H1 (cell line): ENCODE results near the gene GNAO1. TPM values are rescaled to one million over a fixed set of nuclear protein-coding genes. Genes with fewer than 3 reads are reported as not detected.

Experiments
- CTCF ChIA-PET: fragments of 300-600 bp; sonication (Branson Sonifier 250); formaldehyde crosslinking; loops from one replicate; lab custom pipeline; 2021; ENCODE audit not compliant: partially characterized antibody; lab: Charles Lee
- POLR2A ChIA-PET: fragments of 300-600 bp; sonication (Branson Sonifier 250); formaldehyde crosslinking; loops from one replicate; lab custom pipeline; 2021; ENCODE audit warnings: inconsistent platforms; ENCODE audit not compliant: partially characterized antibody; lab: Charles Lee
- DNase-seq, 2 experiments: peaks; one replicate each; pipeline versions ENCODE4 v3.0.0 to v3.0.0-alpha.2; 2010 to 2022; ENCODE audit warnings: low spot score in 2 of 2, low read depth in 1 of 2, mixed read lengths in 1 of 2
- FAIRE-seq: peaks from 2 replicates; lab custom pipeline; 2011; peaks lifted over from hg19 to GRCh38; lab: Jason Lieb, UNC
- H2AFZ ChIP-seq: 2 replicates; pipeline ENCODE4 v1.8.1; 2012; ENCODE audit warnings: low read length, inconsistent platforms
- H2AK5ac ChIP-seq: 2 replicates; pipeline ENCODE4 v1.6.1; 2013; ENCODE audit warnings: low read depth, low read length
- H2BK120ac ChIP-seq: replicated peaks from 2 replicates; pipeline ENCODE3; 2013; ENCODE audit warnings: low read depth, low read length, inconsistent platforms
- H2BK12ac ChIP-seq: 2 replicates; pipeline ENCODE4 v1.6.1; 2013; ENCODE audit warnings: low read depth, low read length
- H2BK15ac ChIP-seq: 2 replicates; pipeline ENCODE4 v1.6.1; 2013; ENCODE audit warnings: low read length
- H2BK20ac ChIP-seq: 2 replicates; pipeline ENCODE4 v1.6.1; 2013; ENCODE audit warnings: low read length
- H2BK5ac ChIP-seq: 2 replicates; pipeline ENCODE4 v1.6.1; 2013; ENCODE audit warnings: low read depth, low read length
- H3K14ac ChIP-seq: 2 replicates; pipeline ENCODE4 v1.6.1; 2013; ENCODE audit warnings: inconsistent platforms; ENCODE audit not compliant: insufficient read length
- H3K18ac ChIP-seq: 2 replicates; pipeline ENCODE4 v1.6.1; 2013; ENCODE audit warnings: low read length; ENCODE audit errors: extremely low read depth
- H3K23ac ChIP-seq: 2 replicates; pipeline ENCODE4 v1.6.1; 2013; ENCODE audit warnings: inconsistent platforms; ENCODE audit not compliant: insufficient read length
- H3K23me2 ChIP-seq: 2 replicates; pipeline ENCODE4 v1.6.1; 2013; ENCODE audit warnings: low read depth, low read length
- H3K27ac ChIP-seq: 2 replicates; pipeline ENCODE4 v1.6.1; 2011; ENCODE audit warnings: low read depth, low read length, inconsistent platforms
- H3K27me3 ChIP-seq, 4 experiments: replicated peaks in 1 of 4; 1 replicate in 1 of 4; 2 replicates in 3 of 4; pipeline versions ENCODE4 v1.6.1 to v1.8.1; 2011 to 2013; ENCODE audit warnings: low read length in 3 of 4, mild to moderate bottlenecking in 3 of 4, inconsistent platforms in 2 of 4, mixed read lengths in 2 of 4, moderate library complexity in 1 of 4; ENCODE audit not compliant: control insufficient read depth in 3 of 4, insufficient read depth in 3 of 4; ENCODE audit errors: extremely low read depth in 1 of 4
- H3K36me3 ChIP-seq, 4 experiments: 2 replicates each; pipeline versions ENCODE4 v1.6.1 to v1.8.1; 2011 to 2013; ENCODE audit warnings: mild to moderate bottlenecking in 4 of 4, low read length in 3 of 4, moderate library complexity in 2 of 4, control low read depth in 1 of 4, inconsistent platforms in 1 of 4; ENCODE audit not compliant: insufficient read depth in 4 of 4, control insufficient read depth in 2 of 4
- H3K4ac ChIP-seq: replicated peaks from 2 replicates; pipeline ENCODE3; 2013; ENCODE audit warnings: low read length, low read depth, mixed read lengths, inconsistent platforms; ENCODE audit not compliant: insufficient read length
- H3K4me1 ChIP-seq, 4 experiments: replicated peaks in 1 of 4; 1 replicate in 1 of 4; 2 replicates in 3 of 4; pipeline versions ENCODE4 v1.6.1 to v1.8.1; 2011 to 2013; ENCODE audit warnings: low read length in 3 of 4, inconsistent platforms in 2 of 4, mixed read lengths in 1 of 4; ENCODE audit not compliant: insufficient read depth in 4 of 4, control insufficient read depth in 3 of 4
- H3K4me2 ChIP-seq, 2 experiments: 2 replicates each; pipeline versions ENCODE4 v1.6.1 to v1.8.1; 2011 to 2013; ENCODE audit warnings: low read depth in 2 of 2, low read length in 2 of 2, control low read depth in 1 of 2, inconsistent platforms in 1 of 2, mild to moderate bottlenecking in 1 of 2; ENCODE audit not compliant: insufficient read depth in 1 of 2
- H3K4me3 ChIP-seq, 4 experiments: fragments of 200-600, 300-600 bp in 1 of 4; sonication (generic), shearing (Covaris generic), sonication (Bioruptor Twin) in 1 of 4; 2 replicates each; pipeline versions ENCODE4 v1.5.1 to v1.8.1; 2011 to 2016; ENCODE audit warnings: low read length in 4 of 4, low read depth in 3 of 4, control low read depth in 2 of 4, inconsistent platforms in 2 of 4, mild to moderate bottlenecking in 2 of 4, mixed read lengths in 1 of 4, moderate library complexity in 1 of 4; ENCODE audit not compliant: insufficient read depth in 2 of 4; ENCODE audit errors: extremely low read depth in 1 of 4
- H3K56ac ChIP-seq: replicated peaks from 2 replicates; pipeline ENCODE3; 2013; ENCODE audit warnings: low read depth, mild to moderate bottlenecking, mixed read lengths, low read length, inconsistent platforms; ENCODE audit not compliant: insufficient read length
- H3K79me1 ChIP-seq: 2 replicates; pipeline ENCODE4 v1.6.1; 2013; ENCODE audit warnings: low read depth, low read length, control low read depth
- H3K79me2 ChIP-seq, 2 experiments: 2 replicates each; pipeline versions ENCODE4 v1.6.1 to v1.8.1; 2012 to 2013; ENCODE audit warnings: low read length in 2 of 2, mild to moderate bottlenecking in 2 of 2, inconsistent platforms in 1 of 2; ENCODE audit not compliant: insufficient read depth in 2 of 2, control insufficient read depth in 1 of 2
- H3K9ac ChIP-seq, 4 experiments: replicated peaks in 1 of 4; 1 replicate in 1 of 4; 2 replicates in 3 of 4; pipeline versions ENCODE4 v1.6.1 to v1.8.1; 2011 to 2013; ENCODE audit warnings: low read depth in 3 of 4, low read length in 3 of 4, control low read depth in 2 of 4, mild to moderate bottlenecking in 2 of 4, moderate library complexity in 2 of 4, inconsistent platforms in 1 of 4; ENCODE audit errors: extremely low read depth in 1 of 4
- H3K9me3 ChIP-seq, 2 experiments: 2 replicates each; pipeline versions ENCODE4 v1.6.1 to v1.8.1; 2012 to 2013; ENCODE audit warnings: mild to moderate bottlenecking in 2 of 2, moderate library complexity in 2 of 2, control low read depth in 1 of 2, inconsistent platforms in 1 of 2, low read depth in 1 of 2, low read length in 1 of 2, mixed read lengths in 1 of 2; ENCODE audit not compliant: insufficient read depth in 2 of 2
- H4K20me1 ChIP-seq, 2 experiments: replicated peaks in 1 of 2; 2 replicates each; pipeline versions ENCODE3 to v1.8.1; 2011 to 2013; ENCODE audit warnings: inconsistent platforms in 2 of 2, low read length in 2 of 2, mild to moderate bottlenecking in 1 of 2; ENCODE audit not compliant: insufficient read depth in 2 of 2, control insufficient read depth in 1 of 2
- H4K5ac ChIP-seq: 2 replicates; pipeline ENCODE4 v1.6.1; 2013; ENCODE audit warnings: low read length, low read depth, mixed read lengths, inconsistent platforms; ENCODE audit not compliant: insufficient read length
- H4K8ac ChIP-seq: 2 replicates; pipeline ENCODE4 v1.8.0; 2013; ENCODE audit warnings: mild to moderate bottlenecking, moderate library complexity, low read length, inconsistent platforms; ENCODE audit not compliant: insufficient read depth; ENCODE audit errors: extremely low read depth
- H4K91ac ChIP-seq: replicated peaks from 2 replicates; pipeline ENCODE3; 2013; ENCODE audit warnings: low read length, mixed read lengths, inconsistent platforms; ENCODE audit not compliant: insufficient read length
- CHD1 ChIP-seq: IDR thresholded peaks from 2 replicates; pipeline ENCODE4 v1.6.1; 2012; ENCODE audit warnings: low read depth, low read length, improper control_type of control experiment
- EZH2 ChIP-seq: fragments of 200-600 bp; sonication (generic); IDR thresholded peaks from 2 replicates; pipeline ENCODE4 v1.7.1; 2012; ENCODE audit warnings: low read depth, mild to moderate bottlenecking, moderate library complexity, low read length, inconsistent platforms; ENCODE audit not compliant: severe bottlenecking
- JUN ChIP-seq: IDR thresholded peaks from 2 replicates; pipeline ENCODE4 v1.6.1; 2011; ENCODE audit warnings: low read depth, mild to moderate bottlenecking, improper control_type of control experiment, low read length
- PHF8 ChIP-seq: fragments of 200-600 bp; sonication (generic); conservative IDR thresholded peaks from 2 replicates; pipeline ENCODE4 v1.7.1; 2012; ENCODE audit warnings: low read depth, mild to moderate bottlenecking, inconsistent platforms, low read length, moderate library complexity
- POLR2A ChIP-seq, 2 experiments: IDR thresholded peaks; 1 replicate in 1 of 2; 2 replicates in 1 of 2; pipeline ENCODE4 v1.6.1; 2011; ENCODE audit warnings: low read depth in 2 of 2, low read length in 2 of 2, mild to moderate bottlenecking in 2 of 2; ENCODE audit errors: control extremely low read depth in 1 of 2
- RBBP5 ChIP-seq: IDR thresholded peaks from 2 replicates; pipeline ENCODE4 v1.7.1; 2012; ENCODE audit warnings: low read depth, mild to moderate bottlenecking, inconsistent platforms, low read length, moderate library complexity, borderline replicate concordance
- RNF2 ChIP-seq: fragments of 200-900, 300-1000 bp; sonication (generic); IDR thresholded peaks from 2 replicates; pipeline ENCODE4 v1.7.1; 2016; ENCODE audit warnings: borderline replicate concordance, low read depth, mild to moderate bottlenecking, antibody characterized with exemption, low read length; ENCODE audit not compliant: poor library complexity, severe bottlenecking; ENCODE audit errors: missing control alignments
- RXRA ChIP-seq: IDR thresholded peaks from 2 replicates; pipeline ENCODE4 v1.6.1; 2011; ENCODE audit warnings: low read depth, mild to moderate bottlenecking, low read length, moderate library complexity; ENCODE audit not compliant: insufficient read depth
- SP2 ChIP-seq: IDR thresholded peaks from 2 replicates; pipeline ENCODE4 v1.6.1; 2012; ENCODE audit warnings: mild to moderate bottlenecking, low read length, inconsistent platforms
- SP4 ChIP-seq: IDR thresholded peaks from 2 replicates; pipeline ENCODE4 v1.6.1; 2012; ENCODE audit warnings: low read length, inconsistent platforms
- WGBS, 2 experiments: shearing (Covaris generic) in 1 of 2; methylation state at CpG; one replicate each; pipeline versions ENCODE4 v1.1.6 to v1.1.7; 2013 to 2015; ENCODE audit warnings: low lambda C conversion rate in 2 of 2, mixed read lengths in 2 of 2, inconsistent platforms in 1 of 2, low coverage in 1 of 2, missing lambda C conversion rate in 1 of 2; ENCODE audit not compliant: insufficient replicate concordance in 2 of 2, insufficient coverage in 1 of 2, insufficient read length in 1 of 2; ENCODE audit errors: extremely low coverage in 1 of 2, missing lambda C conversion rate in 1 of 2; 5-methylcytosine and 5-hydroxymethylcytosine counted together
- polyA plus RNA-seq, 7 experiments: library from polyadenylated mRNA; depleted of rRNA in 3 of 7; stranded (reverse) in 5 of 7; unstranded in 2 of 7; fragments of >200 nt in 5 of 7; fragments of 200-250 nt in 2 of 7; gene quantifications; 1 replicate in 5 of 7; 2 replicates in 1 of 7; 4 replicates in 1 of 7; pipeline versions ENCODE4 v1.2.1 to v1.2.3, GENCODE V29; 2011 to 2013; ENCODE audit warnings: missing spikeins in 2 of 7, mixed read lengths in 2 of 7
- total RNA-seq: library from RNA; stranded (reverse); fragmentation: NEBNext Ultra II Directional; extraction: Animal tissue kit (Norgen Biotek cat#: 25700); gene quantifications from 2 replicates; pipeline ENCODE4 v1.2.1, GENCODE V29; 2021
- TF ChIP-seq, protein P1 (sequence below): IDR thresholded peaks from 2 replicates; pipeline ENCODE4 v1.6.1; 2012; ENCODE audit warnings: inconsistent platforms
- TF ChIP-seq, protein P2 (sequence below): IDR thresholded peaks from 2 replicates; pipeline ENCODE4 v1.6.1; 2012; ENCODE audit warnings: low read length, inconsistent platforms

Gene GNAO1
- total and polyA plus RNA-seq, 2 of the 8 experiments (the other 6 are each of a cell fraction or from before 2014, with no cell fraction given): 6.7 to 34.4 TPM

DNA sequence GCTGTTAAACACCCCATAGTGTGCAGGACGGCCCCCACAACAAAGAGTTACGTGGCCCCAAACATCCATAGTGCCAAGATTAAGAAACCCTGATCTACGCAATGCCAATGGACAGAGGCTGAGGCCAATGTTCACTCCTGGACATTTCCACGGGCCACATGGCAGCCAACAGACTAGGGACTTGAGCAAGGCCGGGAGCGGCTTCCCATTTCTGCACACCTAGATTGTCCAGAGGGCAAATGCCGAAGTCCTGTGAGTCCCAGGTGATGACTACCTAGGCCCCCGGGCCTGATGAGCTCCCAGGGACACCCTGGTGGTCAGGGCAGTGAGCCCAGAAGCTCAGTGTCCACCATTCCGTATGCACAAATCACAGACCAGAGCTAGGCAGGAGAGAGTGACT, 138.6 kb downstream of the GNAO1 start:
- CTCF ChIA-PET: interaction anchor here (0.9 to 7.9 kb wide), 5 partner anchors 8 to 71 kb away, joined by 3 to 61 read pairs (median 5); no protein-coding TSS in a partner anchor
- H3K4me2 ChIP-seq: no peak overlapping the region
- H3K4me1 ChIP-seq: no peaks in the 10 kb centered on the region
- H3K9ac ChIP-seq: no peak overlapping the region
- H4K20me1 ChIP-seq: peaks cover 0 to 1% of the 10 kb centered on the region in 2 experiments
- H2BK5ac ChIP-seq: no peak overlapping the region
- POLR2A ChIA-PET: interaction anchor here (0.5 kb wide), 1 partner anchor 344 kb away, joined by 3 read pairs; no protein-coding TSS in a partner anchor
- no peak overlapping the region for H3K14ac ChIP-seq
- H2BK12ac ChIP-seq: no peak overlapping the region
- no peak overlapping the region for H3K18ac ChIP-seq
- H3K79me1 ChIP-seq: no peaks in the 10 kb centered on the region
- H3K4me3 ChIP-seq: no peak overlapping the region
- H2BK15ac ChIP-seq: no peak overlapping the region
- H2AFZ ChIP-seq: no peak overlapping the region
- 88% methylated on average over 9 of the region's 9 CpGs; no CpG with 5 or more reads in 1 of the 2 experiments for WGBS, 2 experiments
- DNase-seq (no peak), FAIRE-seq (no peak)
- no peak overlapping the region for H4K5ac ChIP-seq
- no peak overlapping the region for H3K56ac ChIP-seq
- H2AK5ac ChIP-seq: no peak overlapping the region
- H3K27ac ChIP-seq: no peak overlapping the region
- H4K8ac ChIP-seq: no peak overlapping the region
- no peak overlapping the region for H3K23ac ChIP-seq
- no peaks in the 10 kb centered on the region for H3K36me3 ChIP-seq
- H3K23me2 ChIP-seq: no peaks in the 10 kb centered on the region; the same call in 1 of the 2 replicates
- no peaks in the 10 kb centered on the region for H3K79me2 ChIP-seq
- H3K27me3 ChIP-seq: no peaks in the 10 kb centered on the region
- no peak overlapping the region for H2BK20ac ChIP-seq
- H3K4ac ChIP-seq: no peak overlapping the region
- H4K91ac ChIP-seq: no peak overlapping the region
- no peak overlapping the region for H2BK120ac ChIP-seq
- no peaks in the 10 kb centered on the region for H3K9me3 ChIP-seq
- TF ChIP-seq PHF8 (no peak), RNF2 (no peak), SP2 (no peak), JUN (no peak), SP4 (no peak), RBBP5 (no peak), CHD1 (no peak), POLR2A (IDR thresholded peaks at IDR 0.05; ENCODE audit: control extremely low read depth in 1 of 2, low read depth in 2 of 2, low read length in 2 of 2) (no peak), EZH2 (no peak), RXRA (no peak)
- TF ChIP-seq, protein P1, sequence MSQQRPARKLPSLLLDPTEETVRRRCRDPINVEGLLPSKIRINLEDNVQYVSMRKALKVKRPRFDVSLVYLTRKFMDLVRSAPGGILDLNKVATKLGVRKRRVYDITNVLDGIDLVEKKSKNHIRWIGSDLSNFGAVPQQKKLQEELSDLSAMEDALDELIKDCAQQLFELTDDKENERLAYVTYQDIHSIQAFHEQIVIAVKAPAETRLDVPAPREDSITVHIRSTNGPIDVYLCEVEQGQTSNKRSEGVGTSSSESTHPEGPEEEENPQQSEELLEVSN: no peak
- TF ChIP-seq, protein P2, sequence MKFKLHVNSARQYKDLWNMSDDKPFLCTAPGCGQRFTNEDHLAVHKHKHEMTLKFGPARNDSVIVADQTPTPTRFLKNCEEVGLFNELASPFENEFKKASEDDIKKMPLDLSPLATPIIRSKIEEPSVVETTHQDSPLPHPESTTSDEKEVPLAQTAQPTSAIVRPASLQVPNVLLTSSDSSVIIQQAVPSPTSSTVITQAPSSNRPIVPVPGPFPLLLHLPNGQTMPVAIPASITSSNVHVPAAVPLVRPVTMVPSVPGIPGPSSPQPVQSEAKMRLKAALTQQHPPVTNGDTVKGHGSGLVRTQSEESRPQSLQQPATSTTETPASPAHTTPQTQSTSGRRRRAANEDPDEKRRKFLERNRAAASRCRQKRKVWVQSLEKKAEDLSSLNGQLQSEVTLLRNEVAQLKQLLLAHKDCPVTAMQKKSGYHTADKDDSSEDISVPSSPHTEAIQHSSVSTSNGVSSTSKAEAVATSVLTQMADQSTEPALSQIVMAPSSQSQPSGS: no peak
